ENCODE data around the gene POU1F1.

- TF ChIP-seq, protein P1, sequence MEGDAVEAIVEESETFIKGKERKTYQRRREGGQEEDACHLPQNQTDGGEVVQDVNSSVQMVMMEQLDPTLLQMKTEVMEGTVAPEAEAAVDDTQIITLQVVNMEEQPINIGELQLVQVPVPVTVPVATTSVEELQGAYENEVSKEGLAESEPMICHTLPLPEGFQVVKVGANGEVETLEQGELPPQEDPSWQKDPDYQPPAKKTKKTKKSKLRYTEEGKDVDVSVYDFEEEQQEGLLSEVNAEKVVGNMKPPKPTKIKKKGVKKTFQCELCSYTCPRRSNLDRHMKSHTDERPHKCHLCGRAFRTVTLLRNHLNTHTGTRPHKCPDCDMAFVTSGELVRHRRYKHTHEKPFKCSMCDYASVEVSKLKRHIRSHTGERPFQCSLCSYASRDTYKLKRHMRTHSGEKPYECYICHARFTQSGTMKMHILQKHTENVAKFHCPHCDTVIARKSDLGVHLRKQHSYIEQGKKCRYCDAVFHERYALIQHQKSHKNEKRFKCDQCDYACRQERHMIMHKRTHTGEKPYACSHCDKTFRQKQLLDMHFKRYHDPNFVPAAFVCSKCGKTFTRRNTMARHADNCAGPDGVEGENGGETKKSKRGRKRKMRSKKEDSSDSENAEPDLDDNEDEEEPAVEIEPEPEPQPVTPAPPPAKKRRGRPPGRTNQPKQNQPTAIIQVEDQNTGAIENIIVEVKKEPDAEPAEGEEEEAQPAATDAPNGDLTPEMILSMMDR (IDR thresholded peaks at IDR 0.05; ENCODE audit: low read depth, low read length): no peak
- no peak for TF ChIP-seq EZH2phosphoT487 (IDR thresholded peaks at IDR 0.05; ENCODE audit: low read depth)
Observed at GRCh38 chr3:87311309-87311708, 34.9 kb upstream of the POU1F1 start.
